ENCODE data around the gene ANKRD13B. TPM values are rescaled to one million over a fixed set of nuclear protein-coding genes. Genes with fewer than 3 reads are reported as not detected.

Gene ANKRD13B
- total and polyA plus RNA-seq, 2 of the 13 experiments (the other 11 are each of a cell fraction or from before 2014, with no cell fraction given) = 1.7 to 1.8 TPM

DNA sequence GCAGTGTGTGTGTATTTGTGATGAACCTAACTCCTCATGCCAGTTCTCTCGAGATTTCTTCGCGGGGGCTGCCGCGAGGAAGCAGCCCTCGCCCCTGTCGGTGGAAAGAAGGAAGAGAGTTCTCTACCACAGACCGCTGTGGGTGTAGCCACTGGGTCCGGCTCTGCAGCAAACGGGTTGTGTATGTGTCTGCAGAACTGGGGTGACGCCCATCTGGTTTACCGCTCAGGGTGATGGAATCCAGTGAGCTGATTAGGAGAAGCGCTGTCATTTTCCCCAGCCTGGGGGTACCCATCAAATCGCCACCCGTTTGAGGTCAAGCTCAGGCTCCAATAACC is 22.1 kb downstream of the ANKRD13B start (continued):
- no peak for TF ChIP-seq ZBTB4 (CRISPR knock-in tag; IDR thresholded peaks at IDR 0.05; ENCODE audit: borderline replicate concordance)
- no peak for TF ChIP-seq IKZF5 (CRISPR knock-in tag; IDR thresholded peaks at IDR 0.05)
- TF ChIP-seq ARNT2 (CRISPR knock-in tag; IDR thresholded peaks at IDR 0.05; ENCODE audit: low read depth) = no peak
- TF ChIP-seq, protein P1, sequence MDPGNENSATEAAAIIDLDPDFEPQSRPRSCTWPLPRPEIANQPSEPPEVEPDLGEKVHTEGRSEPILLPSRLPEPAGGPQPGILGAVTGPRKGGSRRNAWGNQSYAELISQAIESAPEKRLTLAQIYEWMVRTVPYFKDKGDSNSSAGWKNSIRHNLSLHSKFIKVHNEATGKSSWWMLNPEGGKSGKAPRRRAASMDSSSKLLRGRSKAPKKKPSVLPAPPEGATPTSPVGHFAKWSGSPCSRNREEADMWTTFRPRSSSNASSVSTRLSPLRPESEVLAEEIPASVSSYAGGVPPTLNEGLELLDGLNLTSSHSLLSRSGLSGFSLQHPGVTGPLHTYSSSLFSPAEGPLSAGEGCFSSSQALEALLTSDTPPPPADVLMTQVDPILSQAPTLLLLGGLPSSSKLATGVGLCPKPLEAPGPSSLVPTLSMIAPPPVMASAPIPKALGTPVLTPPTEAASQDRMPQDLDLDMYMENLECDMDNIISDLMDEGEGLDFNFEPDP (CRISPR knock-in tag; conservative IDR thresholded peaks at IDR 0.05) = no peak
- no peak for TF ChIP-seq ZNF552 (CRISPR knock-in tag; IDR thresholded peaks at IDR 0.05; ENCODE audit: borderline replicate concordance)
- no peak for TF ChIP-seq SMC3 (IDR thresholded peaks at IDR 0.05; ENCODE audit: low read length)
- 0 out of 2 replicates have a peak, but pooled peaks have one; percentile 36 for TF ChIP-seq KLF12 (CRISPR knock-in tag; IDR thresholded peaks at IDR 0.05; ENCODE audit: borderline replicate concordance)
- no peak for TF ChIP-seq ZNF574 (CRISPR knock-in tag; IDR thresholded peaks at IDR 0.05)

Measured in HepG2 (cell line).